Dermis microvascular lymphatic vessel endothelial cell (primary cell): Measurements from ENCODE around the gene HAVCR1. TPM values are rescaled to one million over a fixed set of nuclear protein-coding genes. Genes with fewer than 3 reads are reported as not detected.
"Not testable (repeated sequence)": the region's sequence is repeated elsewhere in the genome, so short reads cannot be mapped to it uniquely, and the experiment has no call there.

ENCODE experiments used
- DNase-seq, 2 donors: peaks; one replicate each; pipeline versions ENCODE4 v3.0.0 to v3.0.0-alpha.2; 2010; ENCODE audit warnings: low read depth in 2 of 2
- total RNA-seq: library from RNA; depleted of rRNA; stranded (reverse); fragments of >200 nt; gene quantifications from 2 replicates; pipeline ENCODE4 v1.2.1, GENCODE V29; 2014

Gene HAVCR1
- total RNA-seq, 1 donor from 2014 or later = not detected

DNA sequence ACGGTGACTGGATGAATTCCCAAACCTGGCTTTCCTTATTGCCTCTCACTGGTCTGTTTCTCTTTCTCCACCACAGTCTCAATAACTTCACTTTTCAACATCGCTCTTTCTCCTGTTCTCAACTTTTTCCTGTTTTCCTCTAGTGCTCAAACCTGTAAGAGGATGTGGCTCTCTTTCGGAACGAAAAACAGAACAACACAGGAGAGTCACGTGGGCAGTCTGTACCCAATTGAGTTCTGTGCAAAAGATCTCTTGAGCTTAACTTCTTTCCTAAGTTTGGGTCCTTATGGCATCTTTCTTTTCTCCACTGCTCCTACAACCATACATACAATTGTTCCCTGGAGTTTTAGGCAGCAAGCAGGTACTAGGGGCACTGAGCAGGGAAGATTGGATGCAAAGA lies 8.9 kb downstream of the HAVCR1 start:
- no peak for DNase-seq

DNA sequence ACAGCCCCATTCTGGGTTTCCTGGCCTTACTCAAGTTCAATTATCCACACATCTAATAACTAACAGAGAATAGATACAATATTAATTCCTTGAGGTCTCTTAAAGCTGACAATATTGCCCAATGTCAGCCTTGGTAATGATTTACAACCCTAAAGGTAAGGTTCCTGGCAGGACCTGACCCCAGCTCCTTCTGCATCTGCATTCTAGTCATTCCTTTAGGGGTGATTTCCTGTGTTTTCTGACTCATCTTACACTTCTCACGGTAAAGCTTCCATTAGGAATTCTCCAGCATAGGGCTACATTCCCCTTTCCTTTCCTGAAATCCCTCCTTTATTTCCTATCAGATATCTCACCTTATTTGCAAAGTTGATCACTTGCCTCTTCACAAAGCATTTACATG lies 9.3 kb downstream of the HAVCR1 start:
- no peak for DNase-seq

DNA sequence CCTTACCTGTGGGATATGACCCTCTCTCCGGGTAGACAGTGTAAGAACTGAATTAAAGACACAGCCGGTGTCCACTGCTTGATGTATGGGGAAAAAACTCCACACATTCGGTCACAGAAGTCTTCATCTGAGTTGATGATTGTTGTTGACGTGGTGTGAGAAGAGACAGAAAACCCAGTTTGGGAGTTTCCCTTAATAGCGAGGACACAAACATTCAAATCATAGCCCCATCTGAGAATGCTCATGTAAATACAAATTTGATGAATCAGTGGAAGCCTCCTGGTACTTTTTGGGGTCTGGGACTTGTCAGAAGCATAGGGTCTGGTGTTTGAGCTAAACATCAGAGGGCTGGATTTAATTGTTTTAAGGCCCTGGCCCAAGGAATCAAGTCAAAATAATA lies 11.0 kb downstream of the HAVCR1 start:
- no peak for DNase-seq

DNA sequence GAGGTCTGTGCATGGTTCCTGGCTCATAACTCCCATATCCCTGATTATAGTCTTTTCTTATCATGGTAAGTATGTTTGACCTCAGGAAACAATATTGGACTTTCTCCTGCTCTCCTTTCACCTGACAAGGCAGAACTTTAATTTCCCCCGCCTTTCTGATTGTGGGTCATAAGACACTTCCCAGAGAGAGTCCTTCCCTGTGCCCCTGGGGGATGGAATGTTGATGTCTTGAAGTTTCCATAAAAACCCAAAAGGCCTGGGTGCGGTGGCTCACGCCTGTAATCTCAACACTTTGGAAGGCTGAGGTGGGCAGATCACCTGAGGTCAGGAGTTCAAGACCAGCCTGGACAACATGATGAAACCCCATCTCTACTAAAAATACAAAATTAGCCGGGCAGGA lies 11.9 kb downstream of the HAVCR1 start:
- not testable (repeated sequence) for DNase-seq

DNA sequence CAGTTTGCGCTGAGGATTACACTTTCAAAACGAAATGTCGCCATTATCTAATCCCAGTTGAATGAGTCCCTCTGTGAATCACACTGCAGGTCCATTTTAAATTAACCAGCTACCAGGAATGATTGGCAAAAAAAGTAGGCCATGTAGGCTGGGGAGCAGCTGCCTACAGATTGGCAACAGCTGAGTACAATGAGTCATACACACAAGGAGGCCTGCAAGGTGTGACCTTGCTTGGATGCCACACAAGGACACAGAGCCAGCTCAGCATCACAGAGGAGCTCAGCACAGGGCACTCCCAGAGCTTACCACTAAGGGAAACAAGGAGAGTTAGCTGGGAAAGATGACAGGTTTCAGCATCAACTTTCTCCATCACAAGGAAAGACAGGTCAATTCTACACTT lies 12.9 kb downstream of the HAVCR1 start:
- no peak for DNase-seq

GRCh38 chr5:157045601-157046000 lies 13.3 kb downstream of the HAVCR1 start:
- no peak for DNase-seq

GRCh38 chr5:157038568-157039187 lies 20.2 kb downstream of the HAVCR1 start:
- DNase-seq = no peak

- DNase-seq = not testable (repeated sequence)
Measured at GRCh38 chr5:157034106-157035072, 24.5 kb downstream of the HAVCR1 start.

DNA sequence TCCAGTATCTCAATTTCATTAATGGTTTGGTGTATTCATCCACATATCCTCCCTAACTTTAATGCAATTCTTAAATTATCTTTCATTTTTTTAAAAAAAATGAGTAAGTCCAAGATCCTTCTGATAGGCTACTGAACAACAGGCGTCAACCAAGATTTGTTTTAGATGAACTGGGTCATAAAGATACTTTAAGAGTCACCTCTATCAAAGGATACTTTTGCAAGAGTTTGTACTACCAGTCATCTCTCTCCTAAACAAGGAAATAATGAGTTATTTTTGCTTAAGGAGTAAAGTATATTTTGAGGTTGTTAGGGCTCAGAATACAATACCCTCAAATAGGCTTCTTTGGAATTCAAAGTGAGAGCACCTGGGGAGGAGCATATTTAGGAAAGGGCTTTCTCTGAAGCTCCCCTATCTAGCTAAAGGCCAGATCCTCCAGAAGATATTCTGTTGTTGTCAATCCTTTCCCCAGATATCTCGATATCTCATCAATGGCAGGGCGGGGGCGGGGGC lies 25.8 kb downstream of the HAVCR1 start:
- no peak for DNase-seq

- no peak for DNase-seq
Measured at GRCh38 chr5:157030692-157031091, 28.2 kb downstream of the HAVCR1 start.

- DNase-seq = no peak
Measured at GRCh38 chr5:157029457-157029856, 29.5 kb downstream of the HAVCR1 start.

DNA sequence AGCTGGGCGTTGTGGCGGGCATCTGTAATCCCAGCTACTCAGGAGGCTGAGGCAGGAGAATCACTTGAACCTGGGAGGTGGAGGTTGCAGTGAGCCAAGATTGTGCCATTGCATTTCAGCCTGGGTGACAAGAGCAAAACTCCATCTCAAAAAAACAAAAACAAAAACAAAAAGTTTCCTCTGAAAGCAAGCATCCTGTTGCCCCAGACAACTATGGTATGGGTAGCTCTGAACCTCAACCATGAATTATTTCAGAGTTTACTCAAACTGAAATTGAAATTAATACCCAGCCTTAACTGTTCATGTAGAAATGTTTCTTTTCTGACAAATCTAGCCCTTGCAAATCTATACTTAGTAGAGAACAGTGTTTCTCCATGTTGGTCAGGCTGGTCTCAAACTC lies 31.3 kb downstream of the HAVCR1 start:
- not testable (repeated sequence) for DNase-seq

- DNase-seq = no peak
Measured at GRCh38 chr5:157026789-157027424, 32.0 kb downstream of the HAVCR1 start.

GRCh38 chr5:157025093-157025698 lies 33.7 kb downstream of the HAVCR1 start:
- DNase-seq = no peak

DNA sequence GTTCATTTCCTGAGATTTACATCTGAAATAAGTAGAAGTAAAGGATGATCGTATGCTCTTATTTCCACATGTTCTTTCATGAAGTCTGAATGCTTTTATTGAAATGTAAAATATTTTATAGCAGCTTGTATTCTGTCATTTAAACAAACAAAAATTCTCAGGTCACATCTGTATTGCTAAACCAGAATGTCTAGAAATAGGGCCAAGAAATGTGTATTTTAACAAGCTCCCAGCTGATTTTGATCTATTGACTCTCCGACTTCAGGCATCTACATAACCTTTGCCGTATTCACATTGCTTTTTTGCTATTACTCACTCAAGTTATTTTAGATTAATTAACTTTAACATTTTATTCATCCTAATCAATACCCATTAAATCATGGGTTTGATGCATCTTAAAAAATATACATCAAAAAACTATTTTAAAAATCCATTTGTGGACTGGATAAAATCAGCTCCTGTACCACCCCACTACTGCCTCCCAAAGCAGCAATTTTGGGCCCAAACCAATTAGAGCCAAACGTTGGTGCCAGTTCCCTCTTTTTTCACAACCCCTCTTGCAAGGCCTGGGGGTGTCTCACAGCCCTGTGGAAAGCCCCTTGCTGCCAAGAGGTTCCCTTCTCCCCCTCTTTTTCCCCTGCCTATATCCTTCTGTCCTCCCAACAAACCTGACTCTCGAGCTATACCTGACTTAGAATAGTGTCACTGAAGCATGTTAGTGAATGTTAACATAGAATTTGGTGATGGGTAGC lies 34.5 kb downstream of the HAVCR1 start:
- DNase-seq = no peak

DNA sequence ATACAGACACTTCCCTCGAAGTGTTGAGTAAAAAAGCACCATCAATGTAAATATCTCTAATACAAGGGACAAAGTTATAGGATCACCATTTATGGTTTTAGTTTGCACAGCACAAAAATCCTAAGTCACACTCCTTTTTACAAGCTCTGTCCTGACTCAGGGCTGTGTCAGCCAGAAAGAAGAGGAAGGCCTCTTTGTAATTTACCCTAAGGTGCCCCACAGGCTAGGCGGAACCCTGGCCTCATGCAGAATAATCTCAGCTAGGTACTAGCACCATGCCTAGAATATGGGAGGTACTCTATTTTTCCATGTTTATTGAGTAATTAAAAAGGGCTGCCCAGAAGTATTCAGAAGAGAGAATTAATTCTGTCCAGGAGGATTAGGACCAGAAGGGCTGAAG lies 36.9 kb downstream of the HAVCR1 start:
- DNase-seq = no peak

DNA sequence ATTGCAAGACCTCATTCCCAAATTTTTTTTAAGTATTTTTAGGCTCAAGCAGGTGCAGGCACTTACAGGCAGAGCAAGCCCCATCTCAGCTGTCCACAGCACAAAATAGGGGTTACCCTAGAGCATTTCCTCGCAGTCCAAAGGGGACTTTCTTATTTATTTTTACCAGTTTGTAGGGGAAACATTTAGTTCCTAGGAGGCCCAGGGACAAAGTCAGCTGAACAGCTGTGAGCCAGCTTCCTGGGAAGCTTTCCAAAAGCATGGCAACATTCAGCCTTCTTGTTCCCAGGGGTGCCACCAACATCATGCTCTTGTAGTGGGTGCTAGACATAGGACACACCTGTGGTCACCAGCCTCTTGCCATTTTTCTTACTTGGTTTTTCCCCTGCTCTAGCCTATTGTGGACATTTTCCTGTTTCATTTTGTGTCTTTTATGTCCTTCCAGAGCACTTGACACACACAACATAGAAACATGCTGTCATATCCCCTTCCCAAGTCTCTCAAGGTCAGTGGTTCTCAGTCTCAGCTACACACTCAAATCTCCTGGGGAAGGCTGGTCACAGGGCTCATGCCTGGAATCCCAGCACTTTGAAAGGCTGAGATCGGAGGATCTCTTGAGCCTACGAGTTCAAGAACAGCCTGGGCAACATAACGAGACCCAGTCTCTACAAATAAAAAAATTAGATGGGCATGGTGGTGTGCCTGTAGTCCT lies 38.2 kb downstream of the HAVCR1 start:
- no peak for DNase-seq

DNA sequence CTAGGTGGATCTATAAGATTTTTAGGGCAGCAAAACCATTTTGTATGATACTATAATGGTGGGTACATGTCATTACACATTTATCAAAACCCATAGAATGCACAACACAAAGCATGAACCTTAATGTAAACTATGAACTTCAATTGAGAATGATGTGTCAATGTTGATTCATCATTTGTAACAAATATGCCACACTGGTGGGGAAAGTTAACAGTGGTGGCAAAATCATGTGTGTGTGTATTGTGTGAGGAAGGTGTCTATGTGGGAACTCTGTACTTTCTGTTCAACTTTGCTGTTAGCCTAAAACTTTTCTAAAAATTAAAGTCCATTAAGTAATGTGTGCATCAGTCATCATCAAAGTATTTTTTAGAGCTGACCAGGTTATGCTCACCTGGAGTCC lies 38.9 kb downstream of the HAVCR1 start:
- DNase-seq = no peak

- DNase-seq = not testable (repeated sequence)
Measured at GRCh38 chr5:157014143-157014542, 44.8 kb downstream of the HAVCR1 start.

DNA sequence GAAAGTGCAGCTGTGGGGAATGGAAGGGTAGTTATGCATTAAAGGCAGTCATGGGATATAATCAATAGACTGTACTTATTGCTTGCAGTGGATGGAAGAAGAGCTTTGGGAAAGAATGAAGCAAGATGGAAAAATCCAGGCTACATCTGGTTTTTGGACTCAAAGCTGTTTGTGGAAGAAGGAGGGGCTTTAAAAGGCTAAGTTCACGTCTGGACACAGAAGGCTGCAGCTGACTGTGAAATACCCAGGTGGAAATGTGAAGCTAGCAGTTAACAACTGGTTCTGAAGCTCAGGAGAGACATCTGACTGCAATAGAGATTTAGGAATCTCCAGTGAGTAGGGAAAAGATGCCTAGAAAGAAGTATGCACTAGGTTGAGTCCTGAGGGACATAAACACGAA lies 52.7 kb downstream of the HAVCR1 start:
- no peak for DNase-seq
